Stimulated activated CD8-positive, alpha-beta memory T cell treated with anti-CD3 and anti-CD28 coated beads, Interleukin-12 subunit alpha, Interleukin-12 subunit beta, amount 100 ng/mL, for 1 hour (primary cell): ENCODE results near the gene ASAP2.
"Not testable (repeated sequence)": the region's sequence is repeated elsewhere in the genome, so short reads cannot be mapped to it uniquely, and the experiment has no call there.

Experiments
- DNase-seq: peaks from one replicate; pipeline ENCODE4 v3.0.0-alpha.2; 2020; ENCODE audit warnings: low read depth

The ASAP2 gene

DNA sequence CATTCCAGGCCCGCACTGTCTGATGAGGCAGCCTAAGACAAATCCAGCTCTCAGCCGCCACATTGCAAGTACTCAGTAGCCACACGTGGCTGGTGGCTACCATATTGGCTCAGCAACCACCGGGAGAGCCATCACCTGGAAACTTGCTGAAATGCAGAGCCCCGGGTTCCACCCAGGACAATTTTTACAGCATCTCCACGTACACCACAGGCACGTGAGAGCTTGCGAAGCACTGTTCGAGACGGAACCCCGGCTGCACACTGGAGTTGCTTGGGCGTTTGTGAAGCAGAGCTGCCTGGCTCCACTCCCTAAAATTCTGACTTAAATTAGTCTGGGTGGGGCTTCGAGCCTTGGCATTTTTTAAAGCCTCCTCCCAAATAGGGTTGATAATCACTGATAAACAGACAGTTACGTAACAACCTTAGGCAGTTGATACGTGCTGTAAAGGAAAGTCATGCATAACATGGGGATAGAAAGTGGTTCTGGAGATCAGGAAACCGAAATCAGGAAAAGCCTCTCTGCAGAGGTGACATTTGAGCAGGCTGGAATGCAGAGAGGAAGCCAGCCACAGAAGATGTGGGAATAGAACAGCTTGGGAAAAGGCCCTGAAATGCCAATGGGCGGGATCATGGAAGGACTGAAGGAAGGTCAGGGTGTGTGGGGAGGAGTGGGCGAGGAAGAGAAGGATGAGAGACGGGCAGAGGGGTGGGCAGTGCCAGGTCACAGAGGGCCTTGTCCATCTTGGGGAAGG lies 6.2 kb downstream of the ASAP2 start:
- no peak for DNase-seq

DNA sequence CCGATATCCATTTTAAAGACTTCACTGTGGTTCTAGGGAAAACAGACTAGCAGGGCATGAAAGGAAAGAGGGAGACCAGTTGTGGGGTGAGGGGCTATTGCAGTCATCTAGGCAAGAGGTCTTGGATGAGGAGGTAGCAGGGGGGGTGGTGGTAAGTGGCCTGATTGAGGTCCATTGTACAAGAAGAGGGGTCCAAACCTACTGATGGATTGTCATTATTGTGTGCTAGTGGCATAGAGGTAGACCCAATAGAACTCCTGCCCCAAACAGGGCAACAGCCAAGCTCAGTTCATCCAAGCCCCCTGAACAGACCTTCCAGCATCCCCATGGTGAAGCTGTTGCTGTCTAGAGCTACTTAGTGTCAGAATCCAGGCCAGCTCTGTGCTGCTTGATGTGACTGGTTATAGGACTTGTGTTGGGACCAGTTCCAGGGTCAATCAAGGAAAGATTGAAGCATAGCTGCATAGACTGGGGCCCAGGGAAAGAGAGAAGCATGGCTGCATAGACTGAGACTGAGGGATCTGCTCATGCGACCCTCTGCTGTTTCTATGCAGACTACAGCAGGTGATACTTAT lies 7.0 kb downstream of the ASAP2 start:
- DNase-seq = no peak

DNA sequence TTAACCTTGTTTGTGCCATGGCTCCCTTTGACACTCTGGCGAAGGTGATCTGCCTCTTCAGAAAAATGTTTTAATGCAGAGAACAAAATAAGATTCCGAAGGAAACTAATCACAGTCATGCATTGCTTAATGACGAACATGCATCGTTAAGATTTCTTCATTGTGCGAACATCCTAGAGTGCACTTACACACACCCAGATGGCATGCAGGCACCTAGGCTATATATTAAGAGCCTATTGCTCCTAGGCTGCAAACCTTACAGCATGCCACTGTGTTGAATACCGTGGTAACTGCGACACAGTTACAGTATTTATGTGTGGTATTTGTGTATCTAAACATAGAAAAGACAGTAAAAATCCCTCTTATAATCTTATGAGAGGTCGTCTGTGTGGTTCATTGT lies 8.3 kb downstream of the ASAP2 start:
- no peak for DNase-seq

DNA sequence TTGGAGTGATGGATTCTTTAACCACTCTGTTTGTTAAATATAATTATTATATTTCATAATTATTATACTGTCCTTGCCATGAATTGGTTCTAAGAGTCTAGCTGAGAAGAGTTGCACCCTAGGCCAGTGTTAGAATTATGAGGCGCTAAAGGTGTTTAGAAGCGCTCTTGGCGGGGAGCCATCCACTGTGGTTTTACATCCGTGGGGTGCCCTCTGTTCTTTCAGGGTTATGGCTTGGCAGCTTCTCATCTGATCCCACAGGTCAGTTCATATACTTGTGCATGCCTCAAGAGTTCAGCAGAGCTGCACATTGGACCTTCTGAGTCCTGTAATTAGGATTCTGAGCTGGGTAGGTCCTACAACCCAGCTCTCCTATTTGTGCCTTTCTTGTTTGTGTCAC lies 9.1 kb downstream of the ASAP2 start:
- no peak for DNase-seq

DNA sequence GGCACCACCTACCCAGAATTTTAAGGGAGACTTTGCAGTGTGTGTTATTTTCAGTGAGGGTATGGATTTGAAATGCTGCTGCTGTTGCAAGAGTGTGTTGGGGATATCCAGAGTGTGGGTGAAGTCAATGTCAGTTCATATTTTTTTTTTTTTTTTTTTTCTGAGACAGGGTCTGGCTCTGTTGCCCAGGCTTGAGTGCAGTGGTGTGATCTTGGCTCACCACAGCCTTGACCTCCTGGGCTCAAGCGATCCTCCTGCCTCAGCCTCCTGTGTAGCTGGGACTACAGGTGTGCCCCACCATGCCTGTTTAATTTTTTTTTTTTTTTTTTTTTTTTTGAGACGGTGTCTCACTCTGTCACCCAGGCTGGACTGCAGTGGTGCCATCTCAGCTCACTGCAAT lies 9.5 kb downstream of the ASAP2 start:
- not testable (repeated sequence) for DNase-seq

DNA sequence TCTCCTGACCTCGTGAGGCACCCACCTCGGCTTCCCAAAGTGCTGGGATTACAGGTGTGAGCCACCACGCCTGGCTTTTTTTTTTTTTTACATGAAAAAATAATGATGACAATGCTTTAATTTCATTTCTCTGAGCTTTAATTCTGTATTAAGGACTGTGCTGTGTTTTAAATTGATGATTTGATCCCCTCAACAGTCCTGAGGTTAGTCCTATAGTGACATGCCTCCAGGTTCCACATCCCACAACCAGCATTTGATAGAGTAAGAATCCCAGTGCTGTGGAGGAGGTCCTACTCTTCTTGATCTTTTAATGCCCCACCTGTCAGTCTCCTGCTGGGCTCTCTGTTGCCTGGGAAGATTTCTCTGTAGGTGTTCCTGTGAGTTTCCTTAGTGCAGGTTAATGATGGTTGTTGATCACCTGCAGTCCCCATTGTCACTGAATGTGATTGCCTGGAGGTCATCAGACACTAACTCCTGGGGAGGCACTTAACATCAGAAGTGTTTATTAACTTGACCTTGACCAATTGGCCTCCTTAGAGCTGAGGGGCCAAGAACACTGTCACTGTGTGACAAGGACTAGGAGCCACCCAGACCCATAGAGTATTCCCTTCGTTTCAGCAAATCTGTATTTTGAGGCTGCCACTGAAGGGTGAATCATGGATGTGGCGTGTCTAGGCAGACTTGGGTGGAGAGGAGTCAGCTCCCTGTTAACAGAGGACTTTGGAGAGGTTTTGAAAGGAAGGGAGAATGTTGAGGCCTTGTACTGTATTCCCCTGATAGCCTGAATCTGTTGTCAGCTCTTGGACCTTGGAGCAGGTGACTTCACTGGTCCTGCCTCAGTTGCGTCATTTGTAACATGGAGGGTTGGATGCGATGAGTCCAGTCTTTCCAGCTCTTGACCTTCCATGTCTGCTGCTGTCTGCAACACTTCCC lies 11.5 kb downstream of the ASAP2 start:
- DNase-seq = no peak

DNA sequence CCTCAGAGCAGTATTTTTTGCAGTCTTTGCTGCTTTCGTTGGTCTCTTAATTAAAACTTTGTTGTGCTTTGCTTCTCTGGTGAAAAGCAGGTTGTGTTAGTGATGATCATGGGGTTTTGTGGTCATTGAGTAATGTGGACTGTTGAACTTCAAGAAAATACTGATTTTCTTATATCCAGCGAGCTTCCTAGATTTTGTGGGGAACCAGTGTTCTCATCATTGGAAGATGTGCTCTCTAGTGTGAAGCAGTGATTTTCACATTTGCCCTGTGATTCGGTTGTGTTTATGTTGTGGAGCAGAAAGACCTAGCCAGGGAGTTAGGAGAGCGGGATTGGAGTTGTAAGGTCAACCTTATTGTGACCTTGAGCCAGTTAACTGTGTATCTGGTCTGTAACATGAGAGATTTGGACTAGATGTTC lies 12.4 kb downstream of the ASAP2 start:
- no peak for DNase-seq

DNA sequence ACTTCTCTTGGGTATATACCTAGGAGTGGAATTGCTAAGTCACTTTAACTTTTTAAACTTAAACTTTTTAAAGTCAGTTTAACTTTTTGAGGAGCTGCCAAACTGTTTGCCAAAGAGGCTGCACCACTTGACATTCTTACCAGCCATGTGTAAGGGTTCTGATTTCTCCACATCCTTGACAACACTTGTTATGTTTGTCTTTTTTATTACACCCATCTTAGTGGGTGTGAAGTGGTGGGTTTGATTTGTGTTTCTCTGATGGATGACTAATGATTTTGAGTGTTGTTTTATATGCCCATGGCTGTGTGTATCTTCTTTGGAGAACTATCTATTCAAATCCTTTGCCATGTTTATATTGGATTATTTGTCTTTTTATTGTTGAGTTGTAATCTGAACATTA lies 13.6 kb downstream of the ASAP2 start:
- no peak for DNase-seq

DNA sequence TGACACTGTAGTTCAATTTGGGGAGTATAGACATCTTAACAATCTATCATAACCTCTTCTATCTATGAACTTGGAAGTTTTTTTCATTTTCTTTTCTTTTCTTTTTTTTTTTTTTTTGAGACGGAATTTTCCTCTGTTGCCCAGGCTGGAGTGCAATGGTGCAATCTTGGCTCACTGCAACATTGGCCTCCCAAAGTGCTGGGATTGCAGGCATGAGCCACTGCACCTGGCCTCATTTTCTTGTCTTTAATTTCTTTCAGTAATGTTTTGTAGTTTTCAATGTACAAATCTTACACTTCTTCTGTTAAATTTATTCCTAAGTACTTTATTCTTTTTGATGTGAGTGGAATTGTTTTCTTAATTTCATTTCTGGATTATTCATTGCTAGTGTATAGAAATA lies 14.6 kb downstream of the ASAP2 start:
- no peak for DNase-seq

DNA sequence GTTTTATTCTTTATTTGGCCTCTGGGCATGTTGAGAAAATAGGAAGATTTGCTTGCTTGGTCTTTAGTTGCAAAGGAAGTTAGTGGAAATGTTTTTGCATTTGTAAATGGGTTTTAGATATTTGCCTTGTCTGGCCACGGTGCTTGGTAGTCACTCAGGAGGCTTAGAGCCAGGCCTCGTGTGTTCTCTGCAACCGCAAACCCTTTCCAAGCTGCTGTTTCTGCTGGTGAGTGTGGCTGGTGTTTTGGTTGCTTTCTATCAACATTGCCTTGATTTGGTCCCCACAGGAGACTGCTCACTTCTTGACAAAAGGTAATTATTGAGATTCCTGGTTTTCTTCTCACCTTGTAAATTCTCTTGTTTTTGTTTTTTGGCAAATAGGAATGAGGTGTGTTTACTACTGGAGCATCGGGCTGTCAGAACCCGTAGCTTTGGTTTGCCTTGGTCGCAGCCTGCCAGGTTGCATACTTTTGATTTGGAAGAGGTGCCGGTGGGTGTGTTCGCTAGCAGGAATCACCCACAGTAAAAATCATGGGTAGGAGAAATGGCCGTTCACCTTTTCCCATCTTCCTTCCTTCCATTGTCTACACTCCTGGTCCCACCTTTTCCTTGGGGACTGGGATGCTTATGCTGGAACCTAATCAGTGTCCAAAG lies 15.8 kb downstream of the ASAP2 start:
- no peak for DNase-seq

DNA sequence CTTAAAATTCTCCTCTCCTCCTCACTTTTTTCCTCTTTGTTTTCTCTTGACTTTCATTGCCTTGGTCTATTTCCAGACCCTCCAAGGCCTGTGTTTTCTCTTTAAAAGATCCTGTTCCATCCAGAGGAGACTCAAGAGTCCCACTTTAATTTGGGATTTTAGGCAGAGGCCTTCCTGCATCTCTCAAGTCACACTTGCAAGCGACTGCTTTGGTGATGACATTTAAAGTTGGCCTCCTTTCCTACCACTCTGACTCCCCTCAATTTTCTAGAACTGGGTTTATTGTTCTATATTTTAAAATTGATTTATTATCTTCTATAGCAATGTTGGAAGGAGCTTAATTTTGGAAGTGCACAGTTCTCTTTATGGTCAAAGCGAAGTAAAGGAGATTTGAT lies 16.3 kb downstream of the ASAP2 start:
- no peak for DNase-seq

DNA sequence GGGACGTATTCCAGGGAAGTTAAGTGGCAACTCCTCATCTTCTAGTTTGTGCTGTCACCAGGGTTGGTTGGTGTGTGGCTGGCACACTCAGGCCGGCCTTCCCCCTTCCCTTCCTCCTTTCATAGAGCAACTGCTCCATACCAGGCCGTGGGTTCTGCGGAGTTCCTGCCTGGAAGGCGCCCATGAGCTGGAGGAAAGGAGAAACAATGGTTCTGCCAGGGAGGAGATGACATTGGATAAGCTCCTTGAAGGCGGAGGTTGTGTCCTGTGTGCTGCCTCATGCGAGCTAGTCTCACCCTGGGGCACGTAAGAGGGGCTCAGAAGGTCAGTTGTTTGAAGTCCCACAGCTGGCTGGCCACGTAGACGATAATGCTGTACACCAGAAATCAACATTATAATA lies 19.2 kb downstream of the ASAP2 start:
- DNase-seq = no peak

DNA sequence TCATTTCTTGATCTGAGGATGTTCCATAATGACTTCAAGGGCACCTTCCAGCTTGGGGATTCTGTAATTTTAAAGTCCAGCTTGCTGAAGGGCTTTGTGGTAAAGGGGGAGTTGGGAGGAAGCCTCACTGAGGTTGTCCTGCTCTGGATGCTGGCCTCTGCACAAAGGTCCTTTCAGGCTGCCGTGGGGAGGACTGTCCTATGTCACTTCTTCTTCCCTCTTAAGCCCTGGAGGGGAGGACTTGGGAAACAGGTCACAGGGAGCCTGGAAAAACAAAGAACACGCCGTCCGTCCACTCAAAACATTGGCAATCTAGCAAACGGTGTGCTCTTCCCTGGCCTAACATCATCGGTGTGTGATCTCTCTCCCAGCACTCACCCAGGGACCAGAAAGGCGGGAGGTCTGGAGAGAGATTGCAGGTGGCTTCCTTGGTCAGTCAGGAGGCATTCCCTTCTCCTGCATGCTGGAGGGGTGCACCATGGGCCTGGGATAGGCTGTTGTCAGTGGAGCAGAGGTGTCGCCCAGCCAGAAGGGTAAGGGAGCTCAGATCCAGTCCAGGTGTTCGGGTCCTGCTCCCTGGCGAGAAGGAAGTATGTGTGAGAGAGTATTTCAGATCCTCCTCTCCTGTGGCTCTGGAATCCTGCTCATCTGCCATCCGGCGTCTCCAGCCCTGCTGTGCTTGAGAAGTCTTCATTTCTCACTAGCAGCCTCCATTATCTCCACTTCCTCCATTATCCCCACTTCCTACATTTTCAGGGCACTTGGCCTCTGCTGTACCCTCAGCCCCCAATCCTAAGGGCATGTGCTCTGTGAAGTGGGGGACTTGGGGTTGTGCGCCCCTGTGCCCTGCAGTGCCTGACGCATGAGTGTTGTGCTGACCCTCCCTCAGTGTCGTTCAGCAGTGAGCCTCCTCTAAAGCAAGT lies 20.1 kb downstream of the ASAP2 start:
- DNase-seq = no peak

DNA sequence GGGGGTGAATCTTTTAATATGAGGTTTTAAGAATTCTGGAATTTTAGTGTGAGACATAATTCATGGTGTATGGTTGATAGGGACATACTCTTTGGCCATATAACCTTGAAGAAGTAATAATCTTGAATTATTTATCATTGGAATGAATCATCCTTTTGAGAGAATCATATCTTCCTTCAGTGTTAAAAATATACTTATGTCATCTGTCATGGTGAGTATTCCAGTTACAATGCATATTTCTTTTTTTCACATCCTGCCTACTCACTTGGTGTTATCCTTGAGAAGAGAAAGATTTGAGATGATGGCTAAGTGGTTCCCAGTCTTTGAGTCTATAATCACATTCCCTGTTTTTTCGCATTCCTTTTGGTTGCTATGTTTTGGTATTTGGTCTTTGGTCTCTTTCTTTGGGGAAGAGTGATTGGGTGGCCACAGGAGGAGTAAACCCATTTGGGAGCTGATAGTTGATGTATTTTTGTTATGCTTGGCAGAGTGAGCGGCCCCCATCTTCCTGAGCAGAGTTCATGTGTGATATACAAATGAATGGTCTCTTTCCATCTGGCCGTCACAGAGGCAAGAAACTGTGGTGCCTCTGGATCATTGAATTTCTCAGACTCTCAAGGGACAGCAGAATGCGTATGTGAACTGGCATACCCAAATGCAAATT lies 21.6 kb downstream of the ASAP2 start:
- no peak for DNase-seq

DNA sequence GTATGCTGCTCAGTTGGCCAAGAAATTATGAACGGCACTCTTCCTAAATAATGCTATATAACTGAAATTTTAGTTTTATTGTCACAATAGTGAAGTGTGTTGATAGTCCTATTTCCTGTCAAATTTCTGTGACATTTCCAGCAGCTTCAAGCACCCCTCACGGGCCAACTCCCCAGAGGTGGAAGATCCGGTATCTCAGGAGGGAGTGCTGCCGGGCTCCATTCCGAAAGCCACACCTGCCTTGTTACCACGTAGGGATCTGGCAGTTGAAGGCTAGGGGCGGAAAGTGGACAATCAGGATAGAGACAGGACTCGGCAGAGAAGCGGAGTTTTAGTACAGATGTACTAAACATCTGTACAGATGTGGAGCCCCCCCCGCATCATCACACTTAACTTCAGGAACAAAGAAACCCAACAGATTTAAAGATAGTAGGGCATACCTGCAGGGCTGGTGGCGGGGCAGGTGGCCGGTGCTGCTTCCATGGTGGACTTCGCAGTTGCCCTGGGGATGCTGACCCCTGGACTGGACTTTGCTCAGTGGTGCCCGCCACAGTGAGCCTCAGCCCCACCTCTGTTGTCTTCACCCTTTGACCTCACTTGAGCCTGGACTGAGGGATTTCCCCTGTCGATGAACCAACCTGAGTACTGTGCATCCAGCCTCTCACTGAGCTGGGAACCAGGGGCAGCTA lies 22.3 kb downstream of the ASAP2 start:
- DNase-seq = no peak

DNA sequence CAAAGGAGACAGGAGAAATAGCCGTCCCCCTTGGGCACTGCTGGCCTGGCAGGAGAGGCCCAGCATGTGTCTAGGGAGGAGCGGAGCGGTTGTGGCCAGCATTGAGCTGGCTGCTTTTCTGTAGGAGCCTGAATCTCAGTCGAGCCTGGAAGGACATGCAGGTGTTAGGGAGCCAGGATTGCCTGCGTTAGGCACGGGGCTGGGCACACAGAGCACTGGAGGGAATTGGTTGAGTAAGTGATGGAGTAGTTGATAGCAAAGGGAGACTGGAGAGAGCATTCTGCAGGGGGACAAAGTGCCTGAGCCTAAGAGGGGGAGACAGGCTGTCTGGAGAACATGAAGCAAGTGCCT lies 22.8 kb downstream of the ASAP2 start:
- no peak for DNase-seq

DNA sequence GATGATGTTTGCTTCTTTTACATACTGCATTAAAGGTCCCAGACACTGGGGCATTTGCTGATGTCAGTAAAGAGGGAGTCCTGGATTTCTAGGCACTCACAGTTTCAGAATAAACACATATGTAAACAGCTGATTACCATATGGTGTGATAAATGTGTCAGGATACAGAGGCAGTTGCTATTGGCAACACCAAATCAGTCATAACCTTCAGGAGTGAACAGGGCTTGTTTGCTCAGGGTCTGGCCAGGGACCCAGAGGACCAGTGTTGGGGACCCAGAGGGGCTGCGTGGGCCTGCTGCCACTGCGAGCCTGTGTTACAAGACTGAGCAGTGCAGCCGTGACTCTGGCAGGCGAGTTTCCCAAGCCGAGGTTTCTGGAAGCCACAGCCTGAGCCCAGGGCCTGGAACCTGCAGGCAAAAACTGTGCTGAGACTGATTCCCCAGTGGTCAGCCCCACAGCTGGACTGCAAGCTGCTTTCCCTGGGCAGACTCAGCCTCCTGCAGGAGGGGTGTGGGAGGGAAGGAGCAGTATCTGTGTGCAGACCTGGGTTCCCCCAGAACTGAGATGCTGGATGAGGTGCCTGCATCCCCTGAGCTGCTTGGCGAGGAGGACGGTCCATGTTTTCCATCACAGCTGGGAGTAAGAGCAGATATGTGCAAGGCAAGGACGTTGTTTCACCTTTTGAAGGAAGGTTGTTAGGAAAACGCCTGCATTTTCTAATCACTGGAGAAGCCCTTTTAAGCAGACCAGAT lies 23.6 kb downstream of the ASAP2 start:
- DNase-seq = no peak

DNA sequence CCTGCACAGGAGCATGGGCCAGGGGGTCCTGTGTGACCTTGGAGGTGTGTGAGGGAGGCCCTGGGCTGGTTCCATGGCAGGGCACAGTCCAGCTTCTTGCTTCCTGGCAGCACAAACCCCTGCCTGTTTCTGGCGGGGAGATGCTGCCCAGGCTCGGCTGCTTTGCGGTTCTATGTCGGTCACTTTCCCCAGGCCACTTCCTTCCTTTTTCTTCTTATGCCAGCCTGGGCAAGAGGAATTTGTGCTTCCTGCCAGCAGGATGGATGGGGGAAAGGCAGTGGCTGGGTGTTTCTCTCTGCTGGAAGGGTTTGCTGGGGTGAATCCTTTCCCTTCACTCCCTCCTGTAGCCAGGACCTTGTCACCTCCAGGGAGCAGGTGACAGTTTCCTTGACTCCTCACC lies 24.3 kb downstream of the ASAP2 start:
- no peak for DNase-seq

DNA sequence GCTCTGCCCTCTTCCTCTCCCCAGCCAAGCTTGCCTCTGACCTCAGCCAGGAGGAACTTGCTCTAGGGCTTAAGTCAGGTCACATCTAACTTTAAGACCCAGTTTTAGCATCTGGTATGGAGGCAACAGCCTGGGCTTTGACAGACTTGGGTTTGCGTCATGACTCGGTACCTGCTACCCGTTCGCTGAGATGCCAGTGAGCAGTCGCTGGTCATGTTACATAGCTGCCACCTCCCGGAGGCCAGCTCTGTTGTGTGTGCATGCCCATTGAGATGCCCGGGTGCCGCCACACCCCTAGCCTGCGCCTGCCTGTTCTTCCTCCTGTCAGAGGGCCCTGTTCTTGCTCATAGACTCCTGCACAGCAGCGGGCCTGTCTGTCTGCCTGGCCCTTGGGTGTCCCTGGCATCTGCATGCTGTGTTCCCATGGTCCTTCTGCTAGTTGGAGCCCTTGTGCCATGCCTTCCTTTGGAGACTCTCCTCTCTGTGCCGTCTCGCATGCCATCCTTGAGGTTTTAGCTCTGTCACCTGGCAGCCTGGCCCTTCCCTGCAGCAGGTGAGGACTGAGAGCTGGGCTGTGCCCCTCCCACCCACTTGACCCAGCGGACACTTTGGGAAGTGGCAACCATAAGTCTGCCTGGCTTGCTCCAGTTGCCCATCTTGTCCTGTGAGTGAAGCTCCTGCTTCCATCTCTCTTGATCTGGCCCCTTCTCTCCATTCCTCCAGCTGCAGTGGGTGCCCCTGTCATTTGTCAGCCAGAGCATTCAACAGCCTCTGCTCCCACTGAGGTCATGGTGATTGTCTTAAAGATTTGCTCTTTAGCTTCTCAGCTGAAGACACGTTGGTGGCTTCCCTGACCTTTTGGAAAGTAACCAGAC lies 24.9 kb downstream of the ASAP2 start:
- no peak for DNase-seq
